HepG2 (cell line): ENCODE results near the gene TNS1. TPM values are rescaled to one million over a fixed set of nuclear protein-coding genes. Genes with fewer than 3 reads are reported as not detected.

Source experiments
- ATAC-seq: fragments of 200-7000 bp; cut with Tn5 transposase; 3 replicates; pipeline ENCODE4 v1.9.1; 2020; ENCODE audit warnings: mild to moderate bottlenecking, moderate library complexity
- BruUV-seq: library from RNA; stranded (reverse); fragments of 400-500 nt; replicated peaks from 2 replicates; lab custom pipeline; 2021; lab: Mats Ljungman, UMichigan
- CTCF ChIA-PET: fragments of 300-600 bp; formaldehyde crosslinking; extraction: SDS; loops from one replicate; lab custom pipeline; 2021; ENCODE audit warnings: low total read pairs, inconsistent platforms, low intra/inter-chr PET ratio; lab: Yijun Ruan, JAX
- POLR2A ChIA-PET: fragments of 350-600 bp; sonication (Branson Sonifier 250); formaldehyde crosslinking; loops from one replicate; lab custom pipeline; 2020; ENCODE audit warnings: antibody characterized with exemption, inconsistent platforms; lab: Yijun Ruan, JAX
- DNase-seq: peaks from one replicate; pipeline ENCODE4 v3.0.0-alpha.2; 2015; ENCODE audit warnings: low spot score
- FAIRE-seq: peaks from 3 replicates; lab custom pipeline; 2011; peaks lifted over from hg19 to GRCh38; lab: Jason Lieb, UNC
- H2AFZ ChIP-seq: one replicate; pipeline ENCODE4 v1.6.1; 2011; ENCODE audit warnings: low read length, inconsistent platforms
- H3K27ac ChIP-seq: fragments of 300-600 bp; 3 replicates; pipeline ENCODE4 v1.8.0; 2011; ENCODE audit warnings: mixed run types, mild to moderate bottlenecking, mixed read lengths, low read length, inconsistent platforms; ENCODE audit not compliant: insufficient read depth; ENCODE audit errors: extremely low read length
- H3K27me3 ChIP-seq, 2 experiments: fragments of 200-600 bp in 1 of 2; 2 replicates in 1 of 2; 3 replicates in 1 of 2; pipeline versions ENCODE4 v1.6.0 to v1.8.0; 2011; ENCODE audit warnings: low read length in 2 of 2, mild to moderate bottlenecking in 2 of 2, moderate library complexity in 2 of 2, inconsistent platforms in 1 of 2; ENCODE audit not compliant: insufficient read depth in 2 of 2, control insufficient read depth in 1 of 2
- H3K36me3 ChIP-seq, 2 experiments: fragments of 200-600 bp in 1 of 2; replicated peaks in 1 of 2; 2 replicates in 1 of 2; 3 replicates in 1 of 2; pipeline versions ENCODE4 v1.5.1 to v1.8.0; 2011; ENCODE audit warnings: low read length in 2 of 2, inconsistent platforms in 1 of 2; ENCODE audit not compliant: insufficient read depth in 2 of 2, control insufficient read depth in 1 of 2
- H3K4me1 ChIP-seq: 2 replicates; pipeline ENCODE4 v1.5.1; 2012; ENCODE audit warnings: low read length, inconsistent platforms; ENCODE audit not compliant: insufficient read depth
- H3K4me2 ChIP-seq: 2 replicates; pipeline ENCODE4 v1.6.0; 2011; ENCODE audit warnings: low read depth, low read length, inconsistent platforms
- H3K4me3 ChIP-seq, 3 experiments: fragments of 200-600 bp in 1 of 3; sonication (generic), shearing (Covaris generic) in 1 of 3; replicated peaks in 1 of 3; 2 replicates each; pipeline ENCODE4 v1.5.1; 2011 to 2016; ENCODE audit warnings: low read length in 3 of 3, inconsistent platforms in 2 of 3, low read depth in 2 of 3, mild to moderate bottlenecking in 2 of 3, control low read depth in 1 of 3, mixed read lengths in 1 of 3; ENCODE audit not compliant: insufficient read depth in 1 of 3
- H3K79me2 ChIP-seq: one replicate; pipeline ENCODE4 v1.6.1; 2011; ENCODE audit warnings: low read length, inconsistent platforms; ENCODE audit not compliant: insufficient read depth
- H3K9ac ChIP-seq: 2 replicates; pipeline ENCODE4 v1.6.0; 2011; ENCODE audit warnings: mild to moderate bottlenecking, low read depth, low read length, inconsistent platforms; ENCODE audit not compliant: insufficient read depth
- H3K9me3 ChIP-seq: 2 replicates; pipeline ENCODE4 v1.5.1; 2012; ENCODE audit warnings: mild to moderate bottlenecking, low read length
- H4K20me1 ChIP-seq: 2 replicates; pipeline ENCODE4 v1.6.0; 2011; ENCODE audit warnings: inconsistent platforms, mild to moderate bottlenecking, low read length, moderate library complexity; ENCODE audit not compliant: insufficient read depth
- KDM5B ChIP-seq: sonication (generic); formaldehyde crosslinking; IDR thresholded peaks from 2 replicates; pipeline ENCODE4 v1.4.0; 2020; ENCODE audit warnings: missing genetic modification reagents, mild to moderate bottlenecking, borderline replicate concordance
- MXD3 ChIP-seq: IDR thresholded peaks from 2 replicates; pipeline ENCODE4 v1.6.1; 2016; ENCODE audit warnings: mild to moderate bottlenecking, missing biosample characterization, missing genetic modification reagents
- RFXAP ChIP-seq: sonication (generic); formaldehyde crosslinking; IDR thresholded peaks from 2 replicates; pipeline ENCODE4 v1.4.0; 2020; ENCODE audit warnings: missing genetic modification reagents, borderline replicate concordance
- SOX6 ChIP-seq, 2 experiments: fragments of 450-650 bp in 1 of 2; sonication (generic) in 1 of 2; formaldehyde crosslinking in 1 of 2; IDR thresholded peaks; 2 replicates each; pipeline versions ENCODE4 v1.4.0 to v1.6.1; 2017 to 2020; ENCODE audit warnings: antibody characterized with exemption in 1 of 2, mild to moderate bottlenecking in 1 of 2, missing genetic modification reagents in 1 of 2
- SRSF4 ChIP-seq: fragments of 200-400 bp; formaldehyde crosslinking; IDR thresholded peaks from one replicate; pipeline ENCODE4 v1.6.1; 2018; ENCODE audit warnings: mild to moderate bottlenecking, low read depth, low read length, moderate library complexity; ENCODE audit not compliant: poor library complexity, severe bottlenecking
- ZNF274 ChIP-seq: sonication (generic); formaldehyde crosslinking; IDR thresholded peaks from 2 replicates; pipeline ENCODE4 v1.5.1; 2020; ENCODE audit warnings: mild to moderate bottlenecking, missing genetic modification reagents
- ZNF75D ChIP-seq: sonication (generic); formaldehyde crosslinking; IDR thresholded peaks from 2 replicates; pipeline ENCODE4 v1.8.1; 2023; ENCODE audit warnings: missing genetic modification reagents, mild to moderate bottlenecking, borderline replicate concordance
- WGBS: methylation state at CpG from one replicate; pipeline ENCODE4 v1.1.6; 2017; ENCODE audit warnings: low lambda C conversion rate; 5-methylcytosine and 5-hydroxymethylcytosine counted together
- in situ Hi-C: cut with HindIII; loops from 2 replicates; pipeline ENCODE4 v1.10.0; 2017; ENCODE audit warnings: low pct_unique_long_range_greater_than_20kb; ENCODE audit not compliant: extremely low pct_ligation_motif_present
- intact Hi-C: fragments of 100-400 bp; cut with micrococcal nuclease; formaldehyde crosslinking; loops from one replicate; pipeline ENCODE4 v1.10.0; 2022; ENCODE audit not compliant: unreplicated experiment
- polyA plus RNA-seq, 8 experiments: library from polyadenylated mRNA; depleted of rRNA in 3 of 8; stranded (reverse) in 7 of 8; unstranded in 1 of 8; fragments of >200 nt; fragmentation: Illumina TruSeq in 4 of 8; extraction: Trizol in 4 of 8; gene quantifications; 2 replicates each; pipeline versions ENCODE4 v1.2.1 to v1.2.3, GENCODE V29; 2011 to 2016; ENCODE audit warnings: low read depth in 4 of 8, missing spikeins in 1 of 8, mixed read lengths in 1 of 8; ENCODE audit not compliant: insufficient read depth in 1 of 8
- total RNA-seq, 5 experiments: library from RNA; depleted of rRNA; stranded (reverse); fragments of >200 nt; fragmentation: Illumina TruSeq; extraction: Trizol; gene quantifications; 2 replicates each; pipeline ENCODE4 v1.2.3, GENCODE V29; 2016; ENCODE audit warnings: low read depth in 1 of 5

The TNS1 gene
- total and polyA plus RNA-seq, 2 of the 13 experiments (the other 11 are each of a cell fraction or from before 2014, with no cell fraction given), result 1.9 to 118 TPM

- TF ChIP-seq RFXAP, result no peak
Observed at GRCh38 chr2:217907266-217907665, 95.5 kb downstream of the TNS1 start (continued).

DNA sequence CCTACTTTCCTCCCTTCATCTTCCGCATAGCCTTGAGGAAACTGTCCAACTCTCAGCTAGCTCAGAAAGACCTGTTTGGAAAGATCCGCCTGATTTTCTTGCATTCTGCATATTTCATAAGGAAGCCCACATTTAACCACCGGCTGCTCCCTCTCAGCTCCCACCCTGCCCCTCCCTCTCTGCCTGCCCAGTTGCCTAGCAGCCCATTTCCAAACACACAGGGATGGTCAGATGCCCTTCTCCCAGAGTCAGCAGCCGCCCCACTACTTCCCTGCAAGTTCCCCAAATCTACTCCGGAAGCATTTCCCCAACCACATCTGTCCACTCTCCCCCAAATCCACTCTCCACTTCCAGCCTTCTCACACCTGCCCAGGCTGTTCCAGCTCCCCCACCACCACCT is 96.0 kb downstream of the TNS1 start:
- POLR2A ChIA-PET, result no interaction called here
- no peaks in the 10 kb centered on the region for H3K27me3 ChIP-seq
- FAIRE-seq (no peak), DNase-seq (no peak)
- CTCF ChIA-PET, result no interaction called here
- in situ Hi-C loops, result no loop called here
- intact Hi-C loops, result no loop called here
- no peak overlapping the region for H3K4me3 ChIP-seq
- TF ChIP-seq SOX6 (IDR thresholded peaks at IDR 0.05) (no peak), SOX6 (CRISPR knock-in tag; IDR thresholded peaks at IDR 0.05) (no peak), ZNF75D (CRISPR knock-in tag) (no peak), ZNF274 (CRISPR knock-in tag) (0 out of 2 replicates have a peak, but pooled peaks have one; percentile 4), MXD3 (CRISPR knock-in tag) (no peak), KDM5B (CRISPR knock-in tag) (no peak), SRSF4 (no peak)
- TF ChIP-seq, all 625 proteins: peak for 1
- 54% methylated on average over 5 of the region's 5 CpGs for WGBS
- Histone ChIP-seq H4K20me1 (no peaks in the 10 kb centered on the region), H3K4me2 (no peak overlapping the region), H3K9ac (no peak overlapping the region), H3K36me3 (no peaks in the 10 kb centered on the region; a peak in 1 of 5 replicates), H3K27ac (no peak overlapping the region), H3K9me3 (no peaks in the 10 kb centered on the region), H2AFZ (no peak overlapping the region), H3K4me1 (peaks cover 82% of the 10 kb centered on the region), H3K79me2 (peaks cover under 1% of the 10 kb centered on the region)
- no peak for ATAC-seq
- no TSS peak for BruUV-seq
